ENCODE results near the gene GPR157. TPM values are rescaled to one million over a fixed set of nuclear protein-coding genes. Genes with fewer than 3 reads are reported as not detected.

Gene GPR157
- total RNA-seq, 2 donors from 2014 or later, result 6.0 to 13.5 TPM

DNA sequence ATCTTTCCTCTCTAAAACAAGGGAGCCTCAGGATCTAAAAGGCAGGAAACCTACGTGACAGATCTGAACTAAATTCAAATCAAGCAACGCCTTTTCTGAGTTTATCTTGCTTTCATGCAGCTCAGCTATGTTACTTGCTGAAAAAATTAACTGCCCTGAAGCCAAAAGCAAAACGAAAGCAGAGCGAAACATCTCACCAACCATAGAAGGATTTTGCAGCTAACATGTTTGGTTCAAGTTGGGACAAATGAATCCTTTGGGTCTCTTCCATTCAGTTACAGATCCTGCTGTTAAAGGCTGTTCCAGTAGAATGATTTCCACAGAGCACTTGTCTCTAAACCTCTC lies 59.9 kb downstream of the GPR157 start:
- WGBS, 2 donors, result 67 to 68% methylated on average over 4 of the region's 4 CpGs
- Histone ChIP-seq H3K36me3 (replicated peaks in 1 of 2; ENCODE audit: insufficient read depth in 1 of 2, low read depth in 2 of 2) (no peaks in the 10 kb centered on the region), H3K4me3 (no peak overlapping the region), H3K27ac (peak overlapping the region in 1 of 4 donors; percentile 39), H3K27me3 (no peaks in the 10 kb centered on the region), H3K4me1 (no peaks in the 10 kb centered on the region), H3K9me3 (no peaks in the 10 kb centered on the region)
- intact Hi-C loops (cut with DNase I), result no loop called here
- no peak for ATAC-seq
- DNase-seq, result no peak
- TF ChIP-seq, protein P1, sequence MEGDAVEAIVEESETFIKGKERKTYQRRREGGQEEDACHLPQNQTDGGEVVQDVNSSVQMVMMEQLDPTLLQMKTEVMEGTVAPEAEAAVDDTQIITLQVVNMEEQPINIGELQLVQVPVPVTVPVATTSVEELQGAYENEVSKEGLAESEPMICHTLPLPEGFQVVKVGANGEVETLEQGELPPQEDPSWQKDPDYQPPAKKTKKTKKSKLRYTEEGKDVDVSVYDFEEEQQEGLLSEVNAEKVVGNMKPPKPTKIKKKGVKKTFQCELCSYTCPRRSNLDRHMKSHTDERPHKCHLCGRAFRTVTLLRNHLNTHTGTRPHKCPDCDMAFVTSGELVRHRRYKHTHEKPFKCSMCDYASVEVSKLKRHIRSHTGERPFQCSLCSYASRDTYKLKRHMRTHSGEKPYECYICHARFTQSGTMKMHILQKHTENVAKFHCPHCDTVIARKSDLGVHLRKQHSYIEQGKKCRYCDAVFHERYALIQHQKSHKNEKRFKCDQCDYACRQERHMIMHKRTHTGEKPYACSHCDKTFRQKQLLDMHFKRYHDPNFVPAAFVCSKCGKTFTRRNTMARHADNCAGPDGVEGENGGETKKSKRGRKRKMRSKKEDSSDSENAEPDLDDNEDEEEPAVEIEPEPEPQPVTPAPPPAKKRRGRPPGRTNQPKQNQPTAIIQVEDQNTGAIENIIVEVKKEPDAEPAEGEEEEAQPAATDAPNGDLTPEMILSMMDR (IDR thresholded peaks at IDR 0.05), result no peak
- no peak for TF ChIP-seq POLR2A (IDR thresholded peaks at IDR 0.05)

DNA sequence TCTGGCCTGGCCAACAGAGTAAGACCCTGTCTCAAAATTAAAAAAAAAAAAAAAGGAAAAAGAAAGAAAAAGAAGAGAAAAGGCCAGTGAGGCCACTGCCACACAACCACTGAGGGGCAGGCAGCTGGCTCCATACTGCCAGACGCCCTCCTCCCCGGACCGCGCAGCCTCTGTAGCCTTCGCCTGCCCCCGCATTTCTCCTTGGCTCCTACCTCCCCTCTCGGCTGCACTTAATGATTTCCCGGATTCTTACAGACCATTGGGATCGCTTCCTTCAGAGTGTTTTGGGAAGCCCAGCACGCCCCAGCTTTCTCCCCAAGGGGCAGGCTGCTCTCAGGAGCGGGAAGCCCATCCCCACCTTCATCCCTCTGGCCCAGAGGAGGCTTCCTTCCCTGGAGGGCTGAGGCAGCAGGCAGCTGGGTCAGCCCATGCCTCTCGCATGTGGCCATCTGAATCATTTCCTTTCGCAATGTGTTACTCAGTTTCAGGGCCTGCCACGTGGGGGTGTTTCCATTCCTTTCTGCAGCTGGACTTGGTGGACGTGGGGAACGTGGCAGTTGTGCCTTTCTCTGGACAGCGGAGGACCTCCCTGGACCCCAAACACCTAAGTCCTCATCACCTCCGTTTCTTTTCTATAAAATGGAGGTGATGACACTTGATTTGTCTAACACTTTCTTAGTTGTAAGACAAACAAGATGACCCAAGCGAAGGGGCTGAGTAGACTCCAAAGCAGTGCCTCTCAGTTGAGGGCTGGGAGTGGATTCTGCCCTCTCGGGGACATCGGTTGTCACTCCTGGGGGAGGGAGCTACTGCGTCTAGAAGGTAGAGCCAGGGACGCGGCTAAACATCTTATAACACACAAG lies 61.7 kb downstream of the GPR157 start:
- TF ChIP-seq, protein P1 (IDR thresholded peaks at IDR 0.05), result no peak
- TF ChIP-seq POLR2A (IDR thresholded peaks at IDR 0.05), result no peak
- peak; percentile 35 for ATAC-seq
- H3K27ac ChIP-seq, result no peak overlapping the region

GRCh38 chr1:9065213-9065751 lies 63.6 kb downstream of the GPR157 start:
- no peaks in the 10 kb centered on the region for H3K36me3 ChIP-seq (replicated peaks in 1 of 2; ENCODE audit: insufficient read depth in 1 of 2, low read depth in 2 of 2)

More for the DNA sequence above, 61.7 kb downstream of the GPR157 start:
- peak in 3 of 4 donors; percentile 23 to 54 (median 40) for DNase-seq
- 78 to 84% methylated on average over 23 to 24 of the region's 24 CpGs for WGBS, 2 donors
- H3K9me3 ChIP-seq, result no peaks in the 10 kb centered on the region
- H3K4me1 ChIP-seq, result no peaks in the 10 kb centered on the region
- no peaks in the 10 kb centered on the region for H3K36me3 ChIP-seq (replicated peaks in 1 of 2; ENCODE audit: insufficient read depth in 1 of 2, low read depth in 2 of 2)
- no peak overlapping the region for H3K4me3 ChIP-seq
- H3K27me3 ChIP-seq, result no peaks in the 10 kb centered on the region
- intact Hi-C loops (cut with DNase I), result no loop called here

GRCh38 chr1:9062846-9063245 lies 66.1 kb downstream of the GPR157 start:
- WGBS, 2 donors, result 71 to 72% methylated on average over 5 of the region's 5 CpGs
- Histone ChIP-seq H3K27ac (no peak overlapping the region), H3K27me3 (no peaks in the 10 kb centered on the region), H3K4me3 (no peak overlapping the region), H3K4me1 (no peaks in the 10 kb centered on the region), H3K36me3 (replicated peaks in 1 of 2; ENCODE audit: insufficient read depth in 1 of 2, low read depth in 2 of 2) (no peaks in the 10 kb centered on the region), H3K9me3 (no peaks in the 10 kb centered on the region)
- no peak for TF ChIP-seq POLR2A (IDR thresholded peaks at IDR 0.05)
- TF ChIP-seq, protein P1 (IDR thresholded peaks at IDR 0.05), result no peak
- ATAC-seq (no peak), DNase-seq (no peak)
- intact Hi-C loops (cut with DNase I), result no loop called here

More at GRCh38 chr1:9065213-9065751, 63.6 kb downstream of the GPR157 start:
- no peak for ATAC-seq
- Histone ChIP-seq H3K9me3 (no peaks in the 10 kb centered on the region), H3K27ac (no peak overlapping the region), H3K4me1 (no peaks in the 10 kb centered on the region), H3K27me3 (no peaks in the 10 kb centered on the region), H3K4me3 (no peak overlapping the region)
- WGBS, 2 donors, result 53 to 54% methylated on average over 4 to 7 of the region's 7 CpGs
- no peak for DNase-seq
- no peak for TF ChIP-seq POLR2A (IDR thresholded peaks at IDR 0.05)
- TF ChIP-seq, protein P1 (IDR thresholded peaks at IDR 0.05), result no peak
- intact Hi-C loops (cut with DNase I), result no loop called here

All from body of pancreas (tissue), 4 donors.